ENCODE measurements around the gene CPNE4. TPM values are rescaled to one million over a fixed set of nuclear protein-coding genes. Genes with fewer than 3 reads are reported as not detected.
"Not testable (repeated sequence)": the region's sequence is repeated elsewhere in the genome, so short reads cannot be mapped to it uniquely, and the experiment has no call there.

CPNE4 gene
- total RNA-seq, 1 experiment from 2014 or later: not detected

GRCh38 chr3:131494706-131495105 lies 540.1 kb downstream of the CPNE4 start:
- POLR2A ChIA-PET (ENCODE audit: unreplicated experiment): no interaction called here
- H4K20me1 ChIP-seq (ENCODE audit: low read length): no peaks in the 10 kb centered on the region
- H3K27ac ChIP-seq (ENCODE audit: low read length): no peak overlapping the region
- peaks cover 25% of the 10 kb centered on the region for H3K79me2 ChIP-seq (ENCODE audit: low read length)
- H3K4me2 ChIP-seq (ENCODE audit: low read length): no peak overlapping the region
- ATAC-seq: no peak
- no peak overlapping the region for H2AFZ ChIP-seq (ENCODE audit: low read length)
- no peaks in the 10 kb centered on the region for H3K27me3 ChIP-seq (ENCODE audit: low read length)
- intact Hi-C loops (cut with micrococcal nuclease): no loop called here
- H3K9me3 ChIP-seq (ENCODE audit: low read length): no peaks in the 10 kb centered on the region
- TF ChIP-seq EZH2 (IDR thresholded peaks at IDR 0.05; ENCODE audit: low read length, unreplicated experiment) (no peak), EZH2phosphoT487 (IDR thresholded peaks at IDR 0.05; ENCODE audit: borderline replicate concordance, low read length) (no peak), CTCF (conservative IDR thresholded peaks at IDR 0.05; ENCODE audit: low read depth, low read length) (no peak)
- H3K36me3 ChIP-seq (ENCODE audit: low read depth, low read length): peaks cover 49% of the 10 kb centered on the region
- H3K9ac ChIP-seq (ENCODE audit: low read length): no peak overlapping the region
- no peaks in the 10 kb centered on the region for H3K4me1 ChIP-seq (ENCODE audit: insufficient read depth, low read length)
- no peak overlapping the region for H3K4me3 ChIP-seq (ENCODE audit: low read length)
- CTCF ChIA-PET: no interaction called here
- no peak for DNase-seq
- no TSS peak for BruUV-seq (replicated peaks)
- H3F3A ChIP-seq (ENCODE audit: low read length, unreplicated experiment): no peaks in the 10 kb centered on the region
- H3K9me2 ChIP-seq (replicated peaks; ENCODE audit: low read length): no peaks in the 10 kb centered on the region

- H3K9me2 ChIP-seq (replicated peaks; ENCODE audit: low read length): no peaks in the 10 kb centered on the region
- DNase-seq (no peak), ATAC-seq (no peak)
- H4K20me1 ChIP-seq (ENCODE audit: low read length): no peaks in the 10 kb centered on the region
- H3K27ac ChIP-seq (ENCODE audit: low read length): no peak overlapping the region
- peaks cover 12% of the 10 kb centered on the region; the same call in 1 of the 2 replicates for H3K79me2 ChIP-seq (ENCODE audit: low read length)
- ChIA-PET POLR2A (ENCODE audit: unreplicated experiment) (no interaction called here), CTCF (no interaction called here)
- no peaks in the 10 kb centered on the region for H3K27me3 ChIP-seq (ENCODE audit: low read length)
- H3K9me3 ChIP-seq (ENCODE audit: low read length): no peaks in the 10 kb centered on the region
- intact Hi-C loops (cut with micrococcal nuclease): no loop called here
- H2AFZ ChIP-seq (ENCODE audit: low read length): no peak overlapping the region
- no peak overlapping the region for H3K9ac ChIP-seq (ENCODE audit: low read length)
- BruUV-seq (replicated peaks): no TSS peak
- H3K4me2 ChIP-seq (ENCODE audit: low read length): no peak overlapping the region
- TF ChIP-seq EZH2phosphoT487 (IDR thresholded peaks at IDR 0.05; ENCODE audit: borderline replicate concordance, low read length) (no peak), EZH2 (IDR thresholded peaks at IDR 0.05; ENCODE audit: low read length, unreplicated experiment) (no peak), CTCF (conservative IDR thresholded peaks at IDR 0.05; ENCODE audit: low read depth, low read length) (no peak)
- H3K4me1 ChIP-seq (ENCODE audit: insufficient read depth, low read length): no peaks in the 10 kb centered on the region
- no peaks in the 10 kb centered on the region for H3F3A ChIP-seq (ENCODE audit: low read length, unreplicated experiment)
- no peak overlapping the region for H3K4me3 ChIP-seq (ENCODE audit: low read length)
- peaks cover 35% of the 10 kb centered on the region for H3K36me3 ChIP-seq (ENCODE audit: low read depth, low read length)
Measured at GRCh38 chr3:131491775-131492174, 543.0 kb downstream of the CPNE4 start.

- POLR2A ChIA-PET (ENCODE audit: unreplicated experiment): no interaction called here
- TF ChIP-seq EZH2 (IDR thresholded peaks at IDR 0.05; ENCODE audit: low read length, unreplicated experiment) (no peak), CTCF (conservative IDR thresholded peaks at IDR 0.05; ENCODE audit: low read depth, low read length) (no peak), EZH2phosphoT487 (IDR thresholded peaks at IDR 0.05; ENCODE audit: borderline replicate concordance, low read length) (no peak)
Measured at GRCh38 chr3:131491084-131491483, 543.7 kb downstream of the CPNE4 start.

GRCh38 chr3:131486545-131486944 lies 548.3 kb downstream of the CPNE4 start:
- H3K9me2 ChIP-seq (replicated peaks; ENCODE audit: low read length); POLR2A ChIA-PET (ENCODE audit: unreplicated experiment); ATAC-seq; H3F3A ChIP-seq (ENCODE audit: low read length, unreplicated experiment); H3K79me2 ChIP-seq (ENCODE audit: low read length); H3K27me3 ChIP-seq (ENCODE audit: low read length); H4K20me1 ChIP-seq (ENCODE audit: low read length); H2AFZ ChIP-seq (ENCODE audit: low read length); BruUV-seq (replicated peaks); H3K4me3 ChIP-seq (ENCODE audit: low read length); H3K4me1 ChIP-seq (ENCODE audit: insufficient read depth, low read length); H3K9me3 ChIP-seq (ENCODE audit: low read length); H3K27ac ChIP-seq (ENCODE audit: low read length); H3K9ac ChIP-seq (ENCODE audit: low read length); CTCF ChIA-PET; DNase-seq; H3K4me2 ChIP-seq (ENCODE audit: low read length): not testable (repeated sequence)
- peaks cover 26% of the 10 kb centered on the region for H3K36me3 ChIP-seq (ENCODE audit: low read depth, low read length)
- intact Hi-C loops (cut with micrococcal nuclease): loop anchor here (10.0 kb wide), 1 partner anchor 452 kb away; no protein-coding TSS in a partner anchor

More at GRCh38 chr3:131491084-131491483, 543.7 kb downstream of the CPNE4 start:
- Histone ChIP-seq H2AFZ (ENCODE audit: low read length) (no peak overlapping the region), H3K4me2 (ENCODE audit: low read length) (no peak overlapping the region), H3K4me1 (ENCODE audit: insufficient read depth, low read length) (no peaks in the 10 kb centered on the region), H3K9me3 (ENCODE audit: low read length) (no peaks in the 10 kb centered on the region), H3K9me2 (replicated peaks; ENCODE audit: low read length) (no peaks in the 10 kb centered on the region), H3K27ac (ENCODE audit: low read length) (no peak overlapping the region), H3K79me2 (ENCODE audit: low read length) (0 out of 2 replicates have a peak, but pooled peaks cover 10% of the 10 kb centered on the region), H3K36me3 (ENCODE audit: low read depth, low read length) (peaks cover 33% of the 10 kb centered on the region), H3F3A (ENCODE audit: low read length, unreplicated experiment) (no peaks in the 10 kb centered on the region), H3K27me3 (ENCODE audit: low read length) (no peaks in the 10 kb centered on the region), H3K9ac (ENCODE audit: low read length) (no peak overlapping the region), H3K4me3 (ENCODE audit: low read length) (no peak overlapping the region), H4K20me1 (ENCODE audit: low read length) (no peaks in the 10 kb centered on the region)
- DNase-seq (no peak), ATAC-seq (no peak)
- no TSS peak for BruUV-seq (replicated peaks)
- CTCF ChIA-PET: no interaction called here
- intact Hi-C loops (cut with micrococcal nuclease): no loop called here
